HG02678 (cell line): ENCODE measurements around the gene FAM170B.

Experiments
- ATAC-seq: cut with Tn5 transposase; IDR thresholded peaks from one replicate; pipeline ENCODE4 v1.9.1; 2021; ENCODE audit warnings: mild to moderate bottlenecking, moderate library complexity; ENCODE audit not compliant: unreplicated experiment

The FAM170B gene

DNA sequence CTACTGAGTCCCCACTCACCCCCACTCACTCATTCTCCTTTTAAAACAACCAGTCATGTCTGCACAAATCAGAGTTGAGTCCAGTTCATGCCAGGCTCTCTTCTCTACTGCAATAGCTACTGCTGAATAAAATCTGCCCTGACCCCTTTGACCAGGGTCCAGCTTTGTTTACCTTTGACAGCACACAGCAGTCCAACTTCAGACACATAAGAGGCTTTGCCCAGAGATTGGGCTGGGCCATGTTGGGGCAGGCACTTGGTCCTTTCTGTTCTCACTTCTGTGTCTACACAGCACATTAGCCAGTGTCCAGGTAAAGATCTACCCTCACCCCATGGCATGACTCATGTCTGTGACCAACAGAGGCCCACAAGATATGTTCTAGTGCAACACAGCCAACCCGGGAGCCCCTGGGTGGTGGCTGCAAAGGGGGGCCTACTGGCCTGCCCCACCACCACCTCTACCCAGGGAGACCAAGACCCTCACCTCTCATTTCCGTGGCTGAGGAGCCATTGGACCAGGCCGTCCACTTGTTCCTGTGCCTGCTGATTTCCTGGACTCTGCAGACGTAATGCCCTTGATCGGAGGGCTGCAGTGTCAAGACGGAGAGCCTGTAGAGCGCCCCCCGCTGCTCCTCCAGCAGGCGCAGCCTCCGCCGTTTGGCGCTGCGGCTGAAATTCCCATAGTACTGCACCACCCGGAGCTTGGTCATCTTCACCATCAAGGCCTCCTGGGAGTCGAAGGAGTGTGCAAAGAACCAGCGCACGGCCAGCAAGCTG is 26.5 kb downstream of the FAM170B start:
- ATAC-seq: no peak

DNA sequence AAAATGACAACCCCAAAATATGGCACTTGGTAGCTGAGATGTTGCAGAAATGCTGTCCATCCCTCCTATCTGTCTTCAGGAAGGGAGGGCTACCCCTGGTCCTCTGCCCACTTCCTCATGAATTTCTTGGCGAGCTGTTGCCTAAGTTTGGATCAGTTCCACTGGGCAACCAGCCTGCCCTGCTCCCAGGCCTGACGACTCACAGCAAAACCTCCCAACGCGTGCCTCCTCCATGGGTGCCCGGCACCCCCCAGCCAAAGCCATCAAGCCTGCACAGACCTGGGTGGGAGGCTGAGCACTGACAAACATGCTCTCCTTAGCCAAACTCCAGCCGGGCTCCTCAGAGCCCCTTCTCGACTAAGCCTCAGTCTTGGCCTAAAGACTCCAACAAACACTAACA is 27.4 kb downstream of the FAM170B start:
- ATAC-seq: no peak

DNA sequence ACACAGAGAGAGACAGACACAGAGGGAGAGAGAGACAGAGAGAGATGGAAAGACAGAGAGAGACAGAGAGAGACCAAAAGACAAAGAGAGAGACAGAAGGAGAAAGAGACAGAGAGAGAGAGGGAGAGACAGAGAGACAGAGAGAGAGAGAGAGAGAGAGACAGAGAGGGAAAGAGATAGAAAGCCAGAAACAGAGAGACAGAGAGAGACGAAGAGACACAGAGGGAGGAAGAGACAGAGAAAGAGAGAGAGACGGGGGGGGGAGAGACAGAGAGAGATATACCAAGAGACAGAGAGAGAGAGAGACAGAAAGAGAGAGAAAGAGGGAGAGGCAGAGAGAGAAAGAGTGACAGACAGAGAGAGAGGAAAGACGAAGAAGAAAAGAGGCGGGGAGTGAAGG is 28.7 kb downstream of the FAM170B start:
- ATAC-seq: no peak

DNA sequence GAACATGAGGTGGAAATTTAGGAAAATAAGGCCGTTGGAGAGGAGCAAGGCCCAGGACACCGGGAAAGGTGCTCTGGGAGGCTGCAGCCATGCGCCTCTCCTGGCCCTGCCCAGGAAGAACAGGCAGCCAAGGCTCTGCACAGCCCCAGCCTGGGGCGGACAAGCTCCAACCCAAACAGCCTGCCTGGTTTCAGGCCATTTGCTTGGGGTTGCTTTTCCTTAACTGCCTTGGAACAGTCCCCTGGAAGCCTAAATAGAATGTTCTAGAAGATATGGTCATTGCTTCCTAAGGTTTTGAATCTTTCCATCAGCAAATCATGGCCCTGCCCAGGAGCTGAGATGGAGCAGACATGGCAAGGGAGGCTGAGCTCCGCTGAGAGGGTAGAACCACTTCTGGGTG is 29.5 kb downstream of the FAM170B start:
- no peak for ATAC-seq

DNA sequence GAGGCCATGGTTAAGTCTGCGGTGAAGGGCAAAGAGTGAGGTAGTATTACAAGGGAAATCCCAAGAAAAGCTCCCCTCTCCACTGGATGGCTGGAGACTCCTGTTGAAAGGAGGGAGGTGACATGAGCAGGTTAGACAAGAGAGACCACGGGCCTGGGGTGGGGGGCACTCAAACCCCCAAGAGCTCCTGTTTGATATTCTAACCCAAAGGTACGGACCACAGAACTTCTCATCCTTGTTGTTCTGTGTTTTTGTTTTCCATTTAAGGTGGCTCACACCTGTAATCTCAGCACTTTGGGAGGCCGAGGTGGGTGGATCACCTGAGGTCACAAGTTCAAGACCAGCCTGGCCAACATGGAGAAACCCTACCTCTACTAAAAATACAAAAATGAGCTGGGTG is 30.1 kb downstream of the FAM170B start:
- no peak for ATAC-seq

DNA sequence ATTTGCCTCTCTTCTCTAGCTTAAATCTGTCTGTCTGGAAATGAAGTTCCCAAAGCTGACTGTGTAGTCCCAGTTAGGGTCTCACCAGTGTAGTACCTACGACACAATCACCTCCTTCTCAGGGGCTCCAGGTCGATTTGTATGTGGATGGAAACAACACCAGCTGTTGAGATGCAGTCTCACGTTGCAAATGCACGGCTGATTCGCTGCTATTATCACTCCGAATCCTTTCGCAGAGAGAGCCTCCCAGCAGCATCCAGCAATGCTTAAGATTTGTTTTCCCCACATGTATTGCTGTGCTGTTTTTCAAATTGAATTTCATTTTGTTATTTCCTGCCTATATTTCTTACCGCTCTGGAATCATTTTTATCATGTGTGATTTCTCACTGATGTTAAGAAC is 34.8 kb downstream of the FAM170B start:
- ATAC-seq: no peak

DNA sequence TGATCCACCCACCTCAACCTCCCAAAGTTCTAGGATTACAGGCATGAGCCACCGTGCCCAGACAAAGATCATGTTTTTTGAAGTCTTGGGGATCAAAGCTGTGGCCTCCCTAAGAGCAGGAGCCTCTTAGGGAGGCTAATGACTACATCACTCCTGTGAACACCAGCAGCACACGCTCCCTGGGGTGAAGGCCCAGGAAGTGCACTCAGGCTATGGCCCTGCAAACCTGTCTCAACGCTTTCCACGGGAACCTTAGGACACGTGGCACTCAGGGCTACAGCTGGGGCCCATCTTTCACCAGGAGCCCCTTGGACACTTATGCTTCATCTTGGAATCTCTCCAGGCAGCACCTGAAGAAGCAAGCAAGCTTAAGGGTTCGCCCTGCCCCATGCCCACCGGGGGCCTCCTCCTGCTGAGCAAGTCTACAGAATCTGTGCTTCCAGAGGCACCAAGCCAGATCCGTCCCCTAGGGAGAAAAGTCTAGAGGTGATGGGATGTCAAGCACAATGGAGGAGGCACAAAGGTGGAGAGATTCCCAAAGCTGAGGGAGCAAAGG is 36.9 kb downstream of the FAM170B start:
- no peak for ATAC-seq

DNA sequence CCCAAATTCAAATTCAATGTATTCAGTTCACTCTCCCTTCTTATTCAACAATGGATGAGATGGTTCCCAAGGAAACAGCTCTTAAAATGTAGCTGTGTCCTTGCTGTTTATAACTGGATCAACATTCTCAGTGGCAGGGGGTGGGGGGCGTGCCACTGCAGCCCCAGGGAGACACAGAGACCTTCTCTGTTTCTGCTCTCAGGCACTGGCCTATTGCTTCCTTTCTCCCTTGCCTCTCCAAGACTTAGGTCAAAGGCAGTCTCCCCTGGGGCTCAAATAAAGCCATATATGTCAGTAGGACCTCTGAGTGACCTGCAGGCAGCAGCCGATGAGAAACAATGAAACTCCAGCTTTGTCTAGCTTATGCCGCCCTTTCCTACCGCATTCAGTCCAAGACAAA is 39.2 kb downstream of the FAM170B start:
- no peak for ATAC-seq

DNA sequence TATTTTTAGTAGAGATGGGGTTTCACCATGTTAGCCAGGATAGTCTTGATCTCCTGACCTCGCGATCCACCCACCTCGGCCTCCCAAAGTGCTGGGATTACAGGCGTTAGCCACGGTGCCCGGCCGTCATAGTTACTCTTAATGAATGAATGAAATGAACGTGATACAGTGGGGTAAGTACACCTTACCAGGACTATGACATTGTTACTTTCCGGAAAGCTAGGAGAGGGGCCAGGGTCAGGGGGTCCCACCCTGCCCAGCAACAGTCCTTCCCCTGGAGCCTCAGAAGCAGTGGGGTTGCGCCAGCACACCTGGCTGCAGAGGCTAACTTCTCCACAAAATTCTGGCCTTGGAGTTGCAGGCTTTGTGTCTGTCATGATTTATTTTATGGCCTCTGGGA is 39.9 kb downstream of the FAM170B start:
- no peak for ATAC-seq

DNA sequence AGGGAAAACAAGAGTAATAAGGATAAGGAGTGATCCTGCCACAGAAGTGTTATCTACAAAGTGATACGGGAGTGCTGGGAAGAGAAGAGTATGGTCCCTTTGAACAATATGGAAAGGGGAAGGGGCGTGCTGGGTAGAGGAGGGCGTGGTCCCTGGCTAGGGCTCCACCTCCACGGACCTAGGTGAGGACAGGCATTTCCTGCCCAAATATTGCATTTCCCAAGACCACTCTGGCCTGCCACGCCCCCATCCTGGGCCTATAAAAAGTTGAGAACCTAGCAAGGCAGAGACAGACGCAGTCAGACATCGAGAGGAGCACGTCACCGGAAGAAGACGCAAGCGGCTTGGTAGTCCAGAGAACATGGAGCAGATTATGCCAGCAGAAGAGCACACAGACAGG is 41.3 kb downstream of the FAM170B start:
- ATAC-seq: no peak

DNA sequence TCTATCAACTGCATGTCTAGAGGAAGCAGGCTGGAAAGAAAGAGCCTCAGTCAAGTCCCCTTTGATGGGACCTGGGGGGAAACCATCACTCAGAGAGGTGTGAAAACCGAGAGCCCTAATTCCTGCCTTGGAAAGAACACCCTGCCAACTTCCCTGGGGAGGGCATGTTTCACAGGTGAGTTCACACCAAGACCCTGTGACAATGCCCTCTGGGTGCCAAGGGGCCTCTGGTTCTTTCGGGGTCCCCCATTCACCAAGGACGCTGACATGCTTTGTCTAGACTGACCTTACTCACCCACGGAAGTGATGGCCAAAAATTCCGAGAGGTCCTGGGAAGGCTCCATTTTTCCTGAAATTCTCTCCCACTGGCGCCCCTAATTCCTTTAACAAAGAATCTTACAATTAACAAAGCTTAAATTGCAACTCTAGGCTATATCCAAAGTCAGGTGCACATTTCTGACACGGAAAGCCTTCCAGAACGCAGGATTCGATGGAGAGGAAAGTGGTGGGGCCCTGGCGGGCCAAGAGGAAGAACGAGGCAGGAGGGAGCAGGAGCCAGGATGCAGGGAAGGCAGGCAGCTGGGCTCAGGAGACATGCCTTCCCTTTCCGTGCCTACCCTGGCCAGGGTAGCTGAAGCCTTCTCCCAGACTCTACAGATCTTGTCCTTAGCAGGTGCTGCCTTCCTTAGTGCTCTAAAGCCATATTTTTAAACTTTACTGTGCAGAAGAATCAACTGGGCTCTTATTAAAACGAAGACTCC is 42.2 kb downstream of the FAM170B start:
- ATAC-seq: no peak

DNA sequence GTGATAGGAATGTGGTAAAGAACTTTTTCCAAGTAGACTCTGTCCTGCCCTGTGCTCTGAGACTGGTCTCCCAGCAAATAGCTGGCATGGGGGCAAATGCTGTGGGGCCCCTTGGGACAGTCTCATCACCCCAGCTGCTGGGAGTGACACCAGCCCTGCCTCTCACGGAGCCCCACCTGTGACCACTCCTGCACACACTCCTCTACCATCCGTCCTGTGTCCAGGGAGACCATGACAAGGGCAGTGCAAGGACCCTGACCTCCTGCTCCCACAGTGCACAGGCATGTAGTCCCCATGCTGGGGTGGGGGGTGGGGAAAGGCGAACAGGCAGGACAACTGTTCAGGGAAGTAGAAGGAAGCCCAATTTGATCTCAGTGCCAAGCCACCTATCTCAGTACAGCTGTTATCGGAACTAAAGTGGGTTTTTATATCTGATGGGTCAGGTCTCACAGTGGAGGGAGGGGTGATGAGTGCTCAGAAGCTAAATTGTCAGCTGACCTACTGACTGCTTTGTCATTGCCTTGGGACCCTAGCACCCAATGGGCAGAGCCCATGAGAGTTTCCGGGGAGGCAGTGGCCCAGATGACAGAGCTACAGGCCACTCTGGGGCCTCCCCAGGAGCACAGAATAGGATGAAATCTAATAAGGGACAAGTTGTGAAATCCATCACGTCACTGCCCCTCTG is 43.0 kb downstream of the FAM170B start:
- no peak for ATAC-seq

DNA sequence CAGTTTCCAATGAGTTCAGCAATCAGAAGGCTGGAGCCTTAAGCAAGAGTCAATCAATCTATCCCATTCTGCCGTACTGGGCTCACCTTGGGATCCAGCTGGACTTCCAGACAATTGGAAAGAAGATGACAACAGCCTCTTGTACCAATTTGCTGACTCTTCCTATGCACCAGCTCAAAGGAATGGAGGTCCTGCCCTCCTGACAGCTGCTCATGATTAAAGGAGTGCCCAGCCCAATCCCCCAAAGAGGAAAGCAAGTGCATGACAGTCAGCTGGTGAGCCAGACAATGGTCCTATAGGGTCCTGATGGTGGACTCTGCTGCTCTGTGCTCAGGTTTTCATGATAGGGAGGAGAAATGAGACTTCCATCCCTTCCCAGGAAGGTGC is 43.6 kb downstream of the FAM170B start:
- ATAC-seq: no peak

DNA sequence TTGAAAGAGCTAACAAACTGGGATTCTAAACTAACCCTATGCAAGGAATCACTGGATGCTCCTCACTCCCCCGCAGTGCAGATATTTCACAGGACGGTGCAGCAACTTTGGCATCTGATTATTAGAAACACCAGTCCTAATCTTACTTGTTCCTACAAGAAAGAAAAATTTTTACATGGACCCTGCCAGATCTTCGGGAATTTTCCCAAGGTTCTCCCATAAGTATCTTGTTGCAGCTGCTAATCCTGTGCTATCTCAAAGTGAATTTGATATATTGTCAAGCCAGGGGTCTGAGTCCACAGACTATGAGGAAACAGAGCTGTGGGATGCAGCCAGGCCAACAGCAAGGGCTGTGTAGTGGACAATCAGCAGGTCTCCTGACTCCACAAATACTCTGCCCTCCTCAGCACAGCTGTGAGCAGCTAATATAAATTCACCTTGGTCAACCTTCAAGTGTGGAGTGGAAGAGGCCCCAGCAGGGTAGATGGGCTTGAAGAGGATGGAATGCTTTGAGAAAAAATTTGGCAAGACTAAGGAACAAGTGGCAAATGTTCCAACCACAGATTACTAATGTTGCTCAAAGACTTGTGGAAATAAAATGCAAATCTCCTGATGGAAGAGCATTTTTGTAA is 44.1 kb downstream of the FAM170B start:
- no peak for ATAC-seq

DNA sequence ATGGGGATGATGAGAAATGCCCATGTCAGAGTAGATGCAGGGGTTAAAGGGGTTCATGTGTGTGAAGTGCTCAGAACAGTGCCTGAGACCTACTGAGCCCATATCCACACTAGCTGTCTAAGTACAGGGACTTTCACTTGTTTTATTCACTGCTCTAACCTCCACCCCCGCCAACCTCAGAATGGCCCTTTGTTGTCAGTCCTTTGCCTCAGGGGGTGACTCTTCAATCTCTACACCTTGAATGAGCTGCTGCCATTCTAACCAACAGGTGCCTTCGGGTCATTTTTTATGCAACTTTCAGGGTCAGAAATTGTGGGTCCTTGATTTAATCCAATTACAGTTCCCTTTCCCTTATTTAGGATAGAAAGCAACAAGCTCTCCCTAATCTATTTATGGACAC is 44.7 kb downstream of the FAM170B start:
- no peak for ATAC-seq

DNA sequence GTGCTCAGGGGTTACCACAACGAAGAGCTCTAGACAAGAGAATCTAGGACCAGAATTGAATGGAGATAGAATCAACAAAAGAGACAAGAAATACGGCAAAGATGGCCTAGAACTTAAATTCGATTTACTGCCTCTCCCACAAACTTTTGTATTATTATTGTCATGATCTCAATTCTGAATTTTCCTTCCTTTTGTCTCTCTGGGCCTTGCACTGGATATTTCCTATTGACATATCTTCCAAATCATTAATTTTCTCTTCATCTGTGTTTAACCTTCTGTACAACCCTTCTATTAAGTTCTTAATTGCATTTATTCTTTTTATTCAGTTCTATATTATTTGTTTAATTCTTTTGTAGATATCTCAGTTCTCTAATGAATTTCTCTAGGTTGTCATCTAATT is 46.9 kb downstream of the FAM170B start:
- no peak for ATAC-seq

DNA sequence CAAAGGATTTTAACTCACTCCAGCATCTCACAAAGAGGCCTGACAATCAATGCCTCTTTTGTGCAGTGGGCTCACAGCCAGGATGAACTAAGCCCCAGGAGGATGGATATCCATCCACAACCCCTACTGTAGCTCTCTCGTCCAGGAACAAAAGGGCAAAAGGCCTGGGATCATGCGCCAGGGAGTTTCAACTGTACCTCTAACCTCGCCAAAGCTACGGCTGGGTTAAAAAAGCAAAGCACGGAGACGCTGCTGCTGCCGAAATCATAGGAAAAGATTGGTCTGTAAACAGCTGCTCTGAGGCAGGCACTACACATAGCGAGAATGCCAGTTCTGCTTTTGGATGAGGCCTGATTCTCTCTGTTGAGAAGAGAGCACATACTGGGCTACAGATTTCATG is 50.6 kb downstream of the FAM170B start:
- ATAC-seq: no peak

DNA sequence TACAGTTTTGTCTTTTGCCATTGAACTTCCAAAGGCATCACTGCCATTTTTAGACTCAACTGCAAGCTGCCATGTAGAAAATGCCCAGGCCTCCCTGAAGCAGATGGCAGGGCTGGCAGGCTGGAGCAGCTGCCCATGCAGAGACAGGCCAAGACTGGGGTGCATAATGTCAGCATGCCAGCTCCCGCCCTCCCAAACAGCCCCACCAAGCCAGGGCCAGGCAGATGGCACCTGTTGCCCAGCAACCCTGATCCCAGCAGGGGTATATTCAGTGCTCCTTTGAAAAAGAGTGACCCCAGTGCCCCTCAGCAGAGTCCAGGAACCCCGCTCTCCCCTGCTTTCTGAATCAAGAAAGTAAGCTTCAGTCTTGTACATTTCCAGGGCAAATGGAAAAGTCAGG is 51.1 kb downstream of the FAM170B start:
- ATAC-seq: no peak

DNA sequence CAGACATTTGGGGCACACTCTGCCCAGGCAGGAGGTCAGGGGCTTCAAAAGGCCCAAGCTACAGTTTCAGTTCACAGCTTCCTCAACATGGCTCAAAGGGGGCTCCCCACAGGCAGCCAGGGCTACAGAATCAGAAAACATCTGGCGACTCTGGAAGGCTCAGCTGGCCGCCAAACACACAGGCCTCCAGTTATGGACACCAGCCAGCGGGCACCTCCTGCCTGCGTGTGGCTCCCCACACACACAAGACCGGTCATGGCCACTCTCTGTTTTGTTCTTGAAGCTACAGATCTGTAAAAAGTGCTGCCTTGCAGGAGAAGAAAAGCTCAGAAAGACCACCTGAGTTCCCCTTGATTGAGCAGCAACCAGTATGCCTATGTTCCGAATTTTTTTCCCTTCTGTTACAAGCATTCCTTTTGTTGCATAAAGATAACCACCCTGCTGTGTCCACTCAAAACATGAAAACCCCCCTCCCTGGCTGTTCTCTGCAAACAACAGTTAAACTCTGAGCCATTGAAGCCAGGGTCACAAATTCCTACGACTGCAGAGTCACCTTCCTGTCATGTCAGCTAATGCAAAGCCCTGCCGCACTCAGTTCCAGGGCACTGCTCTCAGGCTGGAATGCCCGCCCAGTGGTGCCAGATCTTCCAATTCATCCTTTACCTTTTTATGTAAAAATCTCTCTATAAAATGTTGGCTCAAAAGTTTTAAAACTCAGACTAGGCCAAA is 52.1 kb downstream of the FAM170B start:
- no peak for ATAC-seq
